PC-3 (cell line): Measurements from ENCODE around the gene ETV5.

ENCODE experiments used
- EZH2 ChIP-seq: fragments of 300-600 bp; sonication (generic); IDR thresholded peaks from one replicate; pipeline ENCODE4 v1.6.1; 2017; ENCODE audit warnings: antibody characterized with exemption, mild to moderate bottlenecking, low read length; ENCODE audit not compliant: unreplicated experiment
- EZH2phosphoT487 ChIP-seq: fragments of 300-600 bp; sonication (generic); IDR thresholded peaks from 2 replicates; pipeline ENCODE4 v1.6.1; 2018; ENCODE audit warnings: mild to moderate bottlenecking, antibody characterized with exemption, low read length, borderline replicate concordance
- TF ChIP-seq, protein P1 (sequence below): fragments of 300-600 bp; sonication (generic); conservative IDR thresholded peaks from 2 replicates; pipeline ENCODE4 v1.5.1; 2017; ENCODE audit warnings: antibody characterized with exemption, low read depth, mild to moderate bottlenecking, low read length

DNA sequence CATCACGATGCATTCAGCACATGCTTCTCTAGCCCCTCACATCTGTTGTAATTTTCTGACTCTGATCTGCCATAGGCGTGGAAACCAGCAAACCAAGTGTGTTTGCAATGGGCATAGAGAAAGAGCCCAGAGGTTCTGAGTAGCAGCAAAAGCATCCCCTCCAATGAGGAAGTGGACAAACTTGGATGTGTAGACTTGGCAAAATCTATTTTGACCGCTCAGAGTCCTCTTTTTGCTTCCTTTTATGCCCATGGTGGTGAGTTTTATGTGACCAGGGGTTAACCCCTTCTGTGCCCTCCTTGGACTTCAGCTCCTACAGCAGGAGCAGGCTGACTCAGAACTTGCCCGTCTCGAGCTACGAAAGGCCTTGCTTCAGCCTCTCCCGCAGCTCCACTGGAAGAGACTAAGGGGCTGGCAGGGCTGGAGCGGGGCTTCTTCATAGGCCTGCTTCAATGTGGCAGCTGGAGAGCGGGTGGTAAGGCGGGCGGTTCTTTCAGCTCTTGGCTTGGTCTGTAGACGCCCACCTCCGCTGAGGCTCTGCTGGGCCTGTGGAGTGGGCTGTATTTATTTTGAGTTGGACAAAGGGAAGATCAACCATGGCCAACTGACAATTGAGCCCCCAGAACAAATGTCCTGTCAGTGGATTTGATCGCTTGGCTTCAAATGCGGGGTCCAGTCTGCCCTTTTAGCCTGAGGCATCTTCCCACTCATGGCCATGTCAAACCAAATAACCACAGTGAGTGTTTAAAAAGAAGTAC is 6.5 kb upstream of the ETV5 start:
- TF ChIP-seq, protein P1, sequence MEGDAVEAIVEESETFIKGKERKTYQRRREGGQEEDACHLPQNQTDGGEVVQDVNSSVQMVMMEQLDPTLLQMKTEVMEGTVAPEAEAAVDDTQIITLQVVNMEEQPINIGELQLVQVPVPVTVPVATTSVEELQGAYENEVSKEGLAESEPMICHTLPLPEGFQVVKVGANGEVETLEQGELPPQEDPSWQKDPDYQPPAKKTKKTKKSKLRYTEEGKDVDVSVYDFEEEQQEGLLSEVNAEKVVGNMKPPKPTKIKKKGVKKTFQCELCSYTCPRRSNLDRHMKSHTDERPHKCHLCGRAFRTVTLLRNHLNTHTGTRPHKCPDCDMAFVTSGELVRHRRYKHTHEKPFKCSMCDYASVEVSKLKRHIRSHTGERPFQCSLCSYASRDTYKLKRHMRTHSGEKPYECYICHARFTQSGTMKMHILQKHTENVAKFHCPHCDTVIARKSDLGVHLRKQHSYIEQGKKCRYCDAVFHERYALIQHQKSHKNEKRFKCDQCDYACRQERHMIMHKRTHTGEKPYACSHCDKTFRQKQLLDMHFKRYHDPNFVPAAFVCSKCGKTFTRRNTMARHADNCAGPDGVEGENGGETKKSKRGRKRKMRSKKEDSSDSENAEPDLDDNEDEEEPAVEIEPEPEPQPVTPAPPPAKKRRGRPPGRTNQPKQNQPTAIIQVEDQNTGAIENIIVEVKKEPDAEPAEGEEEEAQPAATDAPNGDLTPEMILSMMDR = no peak
- TF ChIP-seq EZH2phosphoT487 (no peak), EZH2 (no peak)
